ENCODE results near the gene MAGI2. TPM values are rescaled to one million over a fixed set of nuclear protein-coding genes. Genes with fewer than 3 reads are reported as not detected.

The MAGI2 gene
- total and polyA plus RNA-seq, 2 experiments from 2014 or later: 10.4 to 26.4 TPM

DNA sequence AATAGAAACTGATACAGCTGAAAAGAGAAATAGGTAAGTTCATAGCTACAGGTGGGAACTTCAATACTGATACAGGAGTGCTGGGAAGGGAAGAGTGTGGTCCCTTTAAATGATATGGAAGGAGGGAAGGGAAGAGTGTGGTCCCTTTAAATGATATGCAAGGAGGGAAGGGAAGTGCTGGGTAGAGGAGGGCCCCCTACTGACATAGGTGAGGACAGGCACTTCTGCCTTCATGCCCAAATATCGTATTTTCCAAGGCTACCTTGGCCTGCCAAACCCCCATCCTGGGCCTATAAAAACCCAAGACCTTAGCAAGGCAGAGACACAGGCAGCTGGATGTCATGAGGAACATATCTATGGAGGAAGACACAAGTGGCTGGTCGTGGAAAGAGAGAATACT, 92.3 kb downstream of the MAGI2 start:
- TF ChIP-seq, protein P1, sequence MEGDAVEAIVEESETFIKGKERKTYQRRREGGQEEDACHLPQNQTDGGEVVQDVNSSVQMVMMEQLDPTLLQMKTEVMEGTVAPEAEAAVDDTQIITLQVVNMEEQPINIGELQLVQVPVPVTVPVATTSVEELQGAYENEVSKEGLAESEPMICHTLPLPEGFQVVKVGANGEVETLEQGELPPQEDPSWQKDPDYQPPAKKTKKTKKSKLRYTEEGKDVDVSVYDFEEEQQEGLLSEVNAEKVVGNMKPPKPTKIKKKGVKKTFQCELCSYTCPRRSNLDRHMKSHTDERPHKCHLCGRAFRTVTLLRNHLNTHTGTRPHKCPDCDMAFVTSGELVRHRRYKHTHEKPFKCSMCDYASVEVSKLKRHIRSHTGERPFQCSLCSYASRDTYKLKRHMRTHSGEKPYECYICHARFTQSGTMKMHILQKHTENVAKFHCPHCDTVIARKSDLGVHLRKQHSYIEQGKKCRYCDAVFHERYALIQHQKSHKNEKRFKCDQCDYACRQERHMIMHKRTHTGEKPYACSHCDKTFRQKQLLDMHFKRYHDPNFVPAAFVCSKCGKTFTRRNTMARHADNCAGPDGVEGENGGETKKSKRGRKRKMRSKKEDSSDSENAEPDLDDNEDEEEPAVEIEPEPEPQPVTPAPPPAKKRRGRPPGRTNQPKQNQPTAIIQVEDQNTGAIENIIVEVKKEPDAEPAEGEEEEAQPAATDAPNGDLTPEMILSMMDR (conservative IDR thresholded peaks at IDR 0.05; ENCODE audit: low read depth in 2 of 2): peak; percentile 49 to 66
- no peak for TF ChIP-seq JUNB (IDR thresholded peaks at IDR 0.05; ENCODE audit: unreplicated experiment)
- ATAC-seq: peak; percentile 91
- Histone ChIP-seq H3K27ac (ENCODE audit: low read depth) (no peak overlapping the region), H3K4me2 (no peak overlapping the region), H3K27me3 (ENCODE audit: insufficient read depth) (no peaks in the 10 kb centered on the region), H3K4me3 (no peak overlapping the region), H3K9me2 (ENCODE audit: insufficient read depth) (no peaks in the 10 kb centered on the region), H3K79me2 (replicated peaks; ENCODE audit: insufficient read depth) (no peaks in the 10 kb centered on the region), H4K20me1 (replicated peaks; ENCODE audit: insufficient read depth) (no peaks in the 10 kb centered on the region), H3K36me3 (ENCODE audit: insufficient read depth) (no peaks in the 10 kb centered on the region), H2AFZ (no peak overlapping the region), H3K4me1 (ENCODE audit: insufficient read depth) (no peaks in the 10 kb centered on the region), H3F3A (replicated peaks; ENCODE audit: low read depth) (no peaks in the 10 kb centered on the region)
- peak; percentile 76 for DNase-seq (ENCODE audit: low spot score)
- Mint-ChIP-seq H3K36me3 (ENCODE audit: low read depth) (no peaks in the 10 kb centered on the region), H3K27me3 (ENCODE audit: insufficient read depth, low read depth, poor library complexity) (peaks cover 4% of the 10 kb centered on the region), H3K4me3 (no peak overlapping the region), H3K9me3 (no peaks in the 10 kb centered on the region), H3K27ac (no peak overlapping the region), H3K4me1 (peaks cover 2% of the 10 kb centered on the region; the same call in 1 of the 3 replicates)

DNA sequence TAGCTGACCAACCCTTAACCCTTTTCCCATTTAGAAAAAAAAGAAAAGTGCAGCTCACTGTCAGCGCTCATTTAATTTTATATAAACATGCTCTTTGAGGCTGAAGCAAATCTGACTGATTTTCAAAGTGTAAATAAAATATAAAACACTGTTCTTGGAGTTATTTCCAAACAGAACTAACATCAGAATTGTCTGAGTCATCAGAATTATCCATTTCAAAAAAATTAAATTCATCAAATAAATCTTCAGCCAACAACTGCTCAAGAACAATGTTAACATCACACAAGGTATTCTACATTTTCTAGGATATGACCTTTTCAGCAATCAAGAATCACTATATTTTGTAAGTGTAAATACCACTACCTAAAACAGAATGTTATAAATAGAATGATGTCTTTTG, 93.6 kb downstream of the MAGI2 start:
- Mint-ChIP-seq H3K4me3 (no peak overlapping the region), H3K27me3 (ENCODE audit: insufficient read depth, low read depth, poor library complexity) (peaks cover 4% of the 10 kb centered on the region), H3K4me1 (peaks cover 2% of the 10 kb centered on the region; the same call in 1 of the 3 replicates), H3K9me3 (no peaks in the 10 kb centered on the region), H3K27ac (no peak overlapping the region), H3K36me3 (ENCODE audit: low read depth) (no peaks in the 10 kb centered on the region)
- TF ChIP-seq, protein P1 (conservative IDR thresholded peaks at IDR 0.05; ENCODE audit: low read depth in 2 of 2): no peak
- TF ChIP-seq NANOG (IDR thresholded peaks at IDR 0.05; ENCODE audit: borderline replicate concordance) (no peak), JUNB (IDR thresholded peaks at IDR 0.05; ENCODE audit: unreplicated experiment) (no peak), STAT1 (IDR thresholded peaks at IDR 0.05; ENCODE audit: unreplicated experiment) (no peak), POLR2AphosphoS5 (IDR thresholded peaks at IDR 0.05; ENCODE audit: low read depth) (no peak), ZNF114 (CRISPR knock-in tag; IDR thresholded peaks at IDR 0.05) (no peak)
- TF ChIP-seq, protein P2, sequence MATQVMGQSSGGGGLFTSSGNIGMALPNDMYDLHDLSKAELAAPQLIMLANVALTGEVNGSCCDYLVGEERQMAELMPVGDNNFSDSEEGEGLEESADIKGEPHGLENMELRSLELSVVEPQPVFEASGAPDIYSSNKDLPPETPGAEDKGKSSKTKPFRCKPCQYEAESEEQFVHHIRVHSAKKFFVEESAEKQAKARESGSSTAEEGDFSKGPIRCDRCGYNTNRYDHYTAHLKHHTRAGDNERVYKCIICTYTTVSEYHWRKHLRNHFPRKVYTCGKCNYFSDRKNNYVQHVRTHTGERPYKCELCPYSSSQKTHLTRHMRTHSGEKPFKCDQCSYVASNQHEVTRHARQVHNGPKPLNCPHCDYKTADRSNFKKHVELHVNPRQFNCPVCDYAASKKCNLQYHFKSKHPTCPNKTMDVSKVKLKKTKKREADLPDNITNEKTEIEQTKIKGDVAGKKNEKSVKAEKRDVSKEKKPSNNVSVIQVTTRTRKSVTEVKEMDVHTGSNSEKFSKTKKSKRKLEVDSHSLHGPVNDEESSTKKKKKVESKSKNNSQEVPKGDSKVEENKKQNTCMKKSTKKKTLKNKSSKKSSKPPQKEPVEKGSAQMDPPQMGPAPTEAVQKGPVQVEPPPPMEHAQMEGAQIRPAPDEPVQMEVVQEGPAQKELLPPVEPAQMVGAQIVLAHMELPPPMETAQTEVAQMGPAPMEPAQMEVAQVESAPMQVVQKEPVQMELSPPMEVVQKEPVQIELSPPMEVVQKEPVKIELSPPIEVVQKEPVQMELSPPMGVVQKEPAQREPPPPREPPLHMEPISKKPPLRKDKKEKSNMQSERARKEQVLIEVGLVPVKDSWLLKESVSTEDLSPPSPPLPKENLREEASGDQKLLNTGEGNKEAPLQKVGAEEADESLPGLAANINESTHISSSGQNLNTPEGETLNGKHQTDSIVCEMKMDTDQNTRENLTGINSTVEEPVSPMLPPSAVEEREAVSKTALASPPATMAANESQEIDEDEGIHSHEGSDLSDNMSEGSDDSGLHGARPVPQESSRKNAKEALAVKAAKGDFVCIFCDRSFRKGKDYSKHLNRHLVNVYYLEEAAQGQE (IDR thresholded peaks at IDR 0.05; ENCODE audit: unreplicated experiment): no peak
- Histone ChIP-seq H3K9me2 (ENCODE audit: insufficient read depth) (no peaks in the 10 kb centered on the region), H3K27ac (ENCODE audit: low read depth) (no peak overlapping the region), H4K20me1 (replicated peaks; ENCODE audit: insufficient read depth) (no peaks in the 10 kb centered on the region), H3K27me3 (ENCODE audit: insufficient read depth) (no peaks in the 10 kb centered on the region), H3K79me2 (replicated peaks; ENCODE audit: insufficient read depth) (no peaks in the 10 kb centered on the region), H3K36me3 (ENCODE audit: insufficient read depth) (no peaks in the 10 kb centered on the region), H2AFZ (no peak overlapping the region), H3K4me1 (ENCODE audit: insufficient read depth) (no peaks in the 10 kb centered on the region), H3K4me2 (no peak overlapping the region), H3F3A (replicated peaks; ENCODE audit: low read depth) (no peaks in the 10 kb centered on the region), H3K4me3 (no peak overlapping the region)
- DNase-seq (ENCODE audit: low spot score): no peak
- ATAC-seq: no peak
